T-helper 22 cell (primary cell): ENCODE measurements around the gene SLC13A3.

ENCODE experiments used
- DNase-seq: peaks from one replicate; pipeline ENCODE4 v3.0.0-alpha.2; 2020; ENCODE audit warnings: low read depth

Gene SLC13A3

GRCh38 chr20:46635514-46636136 is 15.6 kb downstream of the SLC13A3 start:
- no peak for DNase-seq

GRCh38 chr20:46634528-46634927 is 16.7 kb downstream of the SLC13A3 start:
- no peak for DNase-seq

DNA sequence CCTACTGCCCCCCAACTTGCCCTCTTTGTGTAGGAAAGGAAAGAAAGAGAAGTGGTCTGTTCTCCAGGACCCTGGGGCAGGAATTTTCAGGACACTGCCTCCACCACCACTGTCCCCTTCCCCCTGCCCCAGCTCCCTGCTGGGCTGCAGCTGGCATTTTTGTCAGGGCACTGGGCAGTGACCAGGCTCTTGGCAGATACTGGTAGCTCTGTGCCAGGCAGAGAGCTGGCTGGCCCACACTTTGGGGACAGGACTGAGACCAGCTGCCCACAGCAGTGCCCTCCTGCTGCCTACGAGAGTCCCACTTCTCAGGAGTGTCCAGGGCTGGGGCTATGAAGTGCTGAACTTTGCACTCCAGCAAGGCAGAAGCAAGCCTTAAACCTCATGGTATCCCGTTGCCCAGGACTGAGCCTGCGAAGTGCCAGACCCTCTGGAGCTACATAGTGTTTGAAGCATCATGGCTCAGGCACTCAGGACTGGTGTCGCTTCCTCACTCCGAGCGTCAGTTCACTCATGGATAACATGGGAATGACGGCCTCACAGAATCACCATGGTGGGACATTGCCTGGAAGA is 19.3 kb downstream of the SLC13A3 start:
- DNase-seq: no peak

GRCh38 chr20:46631212-46631869 is 19.9 kb downstream of the SLC13A3 start:
- no peak for DNase-seq

DNA sequence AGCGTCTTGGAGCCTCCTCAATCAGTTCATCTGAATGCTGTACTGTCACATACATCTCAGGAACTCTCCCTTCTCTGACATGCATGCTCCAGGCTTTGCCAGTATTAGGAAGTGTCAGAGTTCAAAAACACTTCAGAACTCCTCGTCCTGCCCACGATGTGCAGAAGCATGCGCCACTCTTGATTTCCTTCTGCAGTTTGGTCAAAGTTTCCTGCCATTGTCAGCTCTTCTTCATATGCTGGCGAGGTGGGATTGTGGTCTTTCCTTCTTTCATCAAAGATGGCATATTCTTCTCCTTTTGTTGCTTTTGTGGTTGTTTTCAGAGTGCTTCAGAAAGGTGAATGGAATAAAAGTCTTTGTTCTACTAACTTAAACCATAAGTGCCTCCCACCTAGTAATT is 21.0 kb downstream of the SLC13A3 start:
- DNase-seq: no peak

DNA sequence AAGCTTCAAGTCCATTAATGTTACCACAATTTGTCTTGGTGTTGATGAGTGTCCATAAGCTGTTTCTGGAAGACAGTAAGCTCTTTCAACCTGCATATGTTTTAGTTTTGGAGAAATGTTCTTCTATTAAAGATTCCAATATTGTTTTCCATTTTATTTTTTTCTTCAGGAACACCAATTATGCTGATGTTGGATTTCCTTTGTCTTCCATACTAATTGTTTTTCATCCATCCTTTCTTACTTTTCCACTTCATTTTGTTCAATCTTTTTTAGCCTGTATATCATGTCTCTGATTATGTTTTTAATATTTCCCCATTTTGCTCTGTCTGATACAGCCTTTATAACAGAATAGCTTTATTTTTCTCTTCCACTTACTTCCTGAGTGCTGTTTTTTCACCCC is 21.9 kb downstream of the SLC13A3 start:
- DNase-seq: no peak

- no peak for DNase-seq
These were observed 24.0 kb downstream of the SLC13A3 start for GRCh38 chr20:46627234-46627633.

GRCh38 chr20:46626758-46627157 is 24.5 kb downstream of the SLC13A3 start:
- DNase-seq: no peak

DNA sequence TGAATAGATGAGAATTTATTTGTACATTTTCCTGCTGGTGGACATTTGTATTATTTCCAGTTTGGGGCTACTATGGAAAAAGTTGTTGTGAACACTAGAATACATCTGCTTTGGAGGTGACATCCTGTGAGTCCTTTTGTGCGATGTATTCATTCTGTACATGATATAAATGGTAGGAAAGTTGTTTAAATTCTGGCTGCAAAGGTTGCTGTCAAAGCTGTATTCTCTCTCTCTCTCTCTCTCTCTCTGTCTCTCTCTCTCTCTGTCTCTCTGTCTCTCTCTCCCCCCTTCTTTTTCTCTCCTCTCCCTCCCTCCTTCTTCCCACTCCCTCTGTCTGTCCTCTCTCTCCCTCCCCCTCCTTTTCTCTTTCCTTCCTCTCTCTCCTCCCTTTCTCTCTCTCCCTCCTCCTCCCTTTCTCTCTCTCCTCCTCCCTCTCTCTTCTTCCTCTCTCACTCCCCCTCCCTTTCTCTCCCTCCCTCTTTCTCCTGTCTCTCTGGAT is 25.3 kb downstream of the SLC13A3 start:
- DNase-seq: no peak

DNA sequence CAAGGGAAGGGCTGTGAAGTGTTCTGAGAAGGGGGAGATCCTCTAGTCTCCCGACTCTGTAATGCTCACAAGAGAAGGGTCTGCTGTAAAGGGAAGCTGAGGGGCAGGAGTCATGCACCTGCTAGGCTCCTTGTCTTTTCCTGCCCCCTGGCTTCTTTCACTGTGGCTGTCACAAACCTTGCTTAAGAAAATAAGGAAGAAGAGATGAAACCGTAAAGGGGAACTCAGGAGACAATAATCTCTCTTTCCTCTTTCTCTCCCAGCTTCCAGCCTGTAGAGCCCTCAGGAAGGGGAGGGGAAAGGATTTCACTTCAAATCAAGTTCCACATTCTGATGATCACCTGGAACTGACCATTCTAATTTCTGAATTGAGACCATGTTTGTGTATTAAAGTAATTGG is 26.3 kb downstream of the SLC13A3 start:
- DNase-seq: no peak

- DNase-seq: no peak
These were observed 29.1 kb downstream of the SLC13A3 start for GRCh38 chr20:46622165-46622564.

DNA sequence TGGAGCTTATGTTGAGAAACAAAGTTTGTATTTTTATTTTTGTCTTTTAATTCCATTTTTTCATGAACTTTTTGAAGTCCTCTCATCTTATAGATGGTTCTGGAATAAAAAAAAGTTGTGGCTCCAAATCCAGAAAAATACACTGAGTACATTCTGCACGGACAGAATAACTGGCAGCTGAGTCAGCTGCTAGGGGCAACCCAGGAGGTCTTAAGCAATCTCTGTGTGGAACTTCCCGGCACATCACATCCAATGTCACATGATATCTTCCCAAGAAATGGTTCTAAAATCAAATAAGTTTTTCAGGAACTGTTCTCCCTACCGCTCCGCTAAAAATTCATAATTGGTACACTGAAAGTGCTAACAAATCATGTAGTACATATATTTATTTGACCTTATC is 29.8 kb downstream of the SLC13A3 start:
- DNase-seq: no peak

DNA sequence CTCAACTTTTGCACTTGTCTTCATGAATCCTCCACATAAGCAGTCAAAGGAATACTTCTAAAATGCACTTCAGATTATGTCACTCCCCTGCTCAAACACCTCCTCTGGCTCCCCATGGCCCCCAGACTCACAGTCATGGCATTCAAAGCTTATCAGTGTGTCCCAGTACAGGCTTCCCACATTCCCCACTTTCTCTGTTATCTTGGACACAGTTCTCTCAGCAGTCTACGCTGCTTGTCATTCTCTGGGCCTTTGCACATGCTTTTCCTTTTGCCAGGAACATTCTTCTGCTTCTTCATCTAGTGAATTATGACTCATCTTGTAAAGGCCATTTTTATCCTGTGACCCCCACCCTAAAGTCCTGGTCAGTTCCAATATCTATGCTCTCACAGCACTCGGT is 31.8 kb downstream of the SLC13A3 start:
- no peak for DNase-seq

GRCh38 chr20:46618316-46619100 is 32.8 kb downstream of the SLC13A3 start:
- DNase-seq: no peak

- DNase-seq: no peak
These were observed 36.8 kb downstream of the SLC13A3 start for GRCh38 chr20:46614503-46614902.

- no peak for DNase-seq
These were observed 41.1 kb downstream of the SLC13A3 start for GRCh38 chr20:46610145-46610544.

- DNase-seq: no peak
These were observed 42.2 kb downstream of the SLC13A3 start for GRCh38 chr20:46609043-46609442.

GRCh38 chr20:46607849-46608497 is 43.3 kb downstream of the SLC13A3 start:
- DNase-seq: no peak

- no peak for DNase-seq
These were observed 43.9 kb downstream of the SLC13A3 start for GRCh38 chr20:46607191-46607848.

GRCh38 chr20:46606817-46607190 is 44.5 kb downstream of the SLC13A3 start:
- no peak for DNase-seq

DNA sequence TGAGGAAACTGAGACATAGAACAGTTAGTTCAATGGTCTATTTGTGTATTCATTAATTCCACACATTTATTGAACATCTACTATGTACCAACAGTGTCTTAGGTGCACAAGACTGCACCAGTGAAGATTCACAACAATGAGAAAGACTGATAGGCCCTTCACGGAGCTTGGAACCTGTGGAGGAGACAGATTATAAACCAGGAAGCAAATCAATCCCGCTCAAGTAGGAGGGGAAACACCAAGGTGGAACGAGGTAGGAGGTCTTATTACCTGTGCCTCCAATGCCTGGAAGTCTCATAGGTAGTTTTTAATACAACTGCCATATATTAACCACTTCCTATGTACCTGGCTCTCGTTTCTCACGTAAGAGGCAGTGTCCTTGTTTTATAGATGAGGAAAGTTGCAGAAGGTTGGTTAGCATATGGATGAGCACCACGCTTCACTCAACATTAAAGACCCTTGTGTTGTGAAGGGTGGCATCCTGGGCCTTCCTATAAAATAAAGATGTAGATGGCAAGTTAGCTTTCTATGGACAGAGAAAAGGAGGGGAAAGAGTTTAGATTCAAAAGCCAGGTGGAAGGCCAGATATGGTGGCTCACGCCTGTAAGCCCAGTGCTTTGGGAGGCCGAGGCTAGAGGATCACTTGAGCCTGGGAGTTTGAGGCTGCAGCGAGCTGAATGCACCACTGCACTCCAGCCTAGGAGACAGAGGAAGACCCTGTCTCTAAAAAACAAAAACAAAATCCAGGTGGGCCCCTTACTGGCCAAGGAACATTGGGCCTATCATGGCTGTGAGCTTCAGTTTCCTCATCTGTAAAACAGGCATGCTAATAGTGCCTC is 45.1 kb downstream of the SLC13A3 start:
- no peak for DNase-seq
